GM12891 (cell line): ENCODE measurements around the gene FLNA.

ENCODE experiments used
- POLR2A ChIP-seq: IDR thresholded peaks from 2 replicates; pipeline ENCODE4 v1.6.1; 2011; ENCODE audit warnings: low read depth, low read length, control low read depth
- POLR2AphosphoS5 ChIP-seq: IDR thresholded peaks from 2 replicates; pipeline ENCODE4 v1.6.1; 2011; ENCODE audit warnings: low read depth, low read length, control low read depth
- TAF1 ChIP-seq: IDR thresholded peaks from 2 replicates; pipeline ENCODE4 v1.6.1; 2011; ENCODE audit warnings: low read depth, low read length, control low read depth

- TF ChIP-seq POLR2A (no peak), POLR2AphosphoS5 (no peak), TAF1 (no peak)
These were observed 63.6 kb downstream of the FLNA start for GRCh38 chrX:154310616-154311536.
